GM12874 (cell line): ENCODE data around the gene GPR180.

Source experiments
- CTCF ChIP-seq: IDR thresholded peaks from 2 replicates; pipeline ENCODE4 v1.5.1; 2011; ENCODE audit warnings: low read depth, mild to moderate bottlenecking, control low read depth, low read length, moderate library complexity; ENCODE audit not compliant: insufficient read depth

Gene GPR180

GRCh38 chr13:94596575-94596971 lies 5.1 kb upstream of the GPR180 start:
- TF ChIP-seq CTCF = no peak

- TF ChIP-seq CTCF = no peak
These were observed 3.4 kb upstream of the GPR180 start for GRCh38 chr13:94598281-94598680.

- no peak for TF ChIP-seq CTCF
These were observed 1.8 kb upstream of the GPR180 start for GRCh38 chr13:94599877-94600276.

- TF ChIP-seq CTCF = no peak
These were observed 810 bp downstream of the GPR180 start for GRCh38 chr13:94602467-94602866.

GRCh38 chr13:94607056-94607455 lies 5.4 kb downstream of the GPR180 start:
- no peak for TF ChIP-seq CTCF

- TF ChIP-seq CTCF = no peak
These were observed 6.3 kb downstream of the GPR180 start for GRCh38 chr13:94607939-94608338.

- no peak for TF ChIP-seq CTCF
These were observed 6.9 kb downstream of the GPR180 start for GRCh38 chr13:94608586-94608985.

GRCh38 chr13:94609196-94609595 lies 7.5 kb downstream of the GPR180 start:
- no peak for TF ChIP-seq CTCF
